ENCODE results near the gene KCNJ2. TPM values are rescaled to one million over a fixed set of nuclear protein-coding genes. Genes with fewer than 3 reads are reported as not detected.

KCNJ2 gene
- total RNA-seq, 1 experiment from 2014 or later: not detected

GRCh38 chr17:70138291-70138865, 31.0 kb upstream of the KCNJ2 start:
- no TSS peak for BruUV-seq (replicated peaks)

DNA sequence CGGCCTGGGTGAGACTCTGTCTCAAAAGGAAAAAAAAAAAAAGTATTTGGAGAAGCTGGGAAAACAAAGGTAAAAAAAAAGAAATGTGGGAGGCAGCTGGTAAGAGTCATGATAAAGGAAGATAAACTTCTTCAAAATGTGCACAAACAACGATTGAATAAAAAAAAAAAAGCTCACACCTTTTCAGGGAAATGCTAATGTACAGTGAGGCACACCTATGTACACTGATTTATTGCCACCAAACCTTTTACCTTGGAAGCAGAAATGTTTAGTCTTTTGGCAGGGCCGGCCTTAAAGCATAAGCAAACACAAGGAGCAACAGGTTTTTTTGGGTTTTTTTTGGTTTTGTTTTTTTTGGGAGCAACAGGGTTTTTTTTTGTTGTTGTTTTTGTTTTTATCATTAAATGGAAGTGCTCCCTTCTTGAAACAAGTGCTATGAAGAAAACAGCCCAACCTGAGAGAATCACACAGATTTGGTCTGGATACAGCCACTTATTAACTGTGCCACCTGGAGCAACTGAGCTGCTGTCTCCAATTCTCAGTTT, 29.8 kb upstream of the KCNJ2 start:
- no peak overlapping the region for H3K4me3 ChIP-seq (ENCODE audit: low read depth, low read length, poor library complexity, severe bottlenecking)
- ChIA-PET CTCF (no interaction called here), POLR2A (ENCODE audit: low non-redundant PET) (no interaction called here)
- no peaks in the 10 kb centered on the region for H3K27me3 ChIP-seq (replicated peaks; ENCODE audit: insufficient read depth, low read depth, low read length, poor library complexity)
- no peaks in the 10 kb centered on the region for H3K4me1 ChIP-seq (ENCODE audit: insufficient read depth, low read length, poor library complexity, severe bottlenecking)
- H3K9me3 ChIP-seq (ENCODE audit: low read depth, low read length, poor library complexity, severe bottlenecking): no peaks in the 10 kb centered on the region
- no peak for DNase-seq (ENCODE audit: low spot score)
- TF ChIP-seq, protein P1, sequence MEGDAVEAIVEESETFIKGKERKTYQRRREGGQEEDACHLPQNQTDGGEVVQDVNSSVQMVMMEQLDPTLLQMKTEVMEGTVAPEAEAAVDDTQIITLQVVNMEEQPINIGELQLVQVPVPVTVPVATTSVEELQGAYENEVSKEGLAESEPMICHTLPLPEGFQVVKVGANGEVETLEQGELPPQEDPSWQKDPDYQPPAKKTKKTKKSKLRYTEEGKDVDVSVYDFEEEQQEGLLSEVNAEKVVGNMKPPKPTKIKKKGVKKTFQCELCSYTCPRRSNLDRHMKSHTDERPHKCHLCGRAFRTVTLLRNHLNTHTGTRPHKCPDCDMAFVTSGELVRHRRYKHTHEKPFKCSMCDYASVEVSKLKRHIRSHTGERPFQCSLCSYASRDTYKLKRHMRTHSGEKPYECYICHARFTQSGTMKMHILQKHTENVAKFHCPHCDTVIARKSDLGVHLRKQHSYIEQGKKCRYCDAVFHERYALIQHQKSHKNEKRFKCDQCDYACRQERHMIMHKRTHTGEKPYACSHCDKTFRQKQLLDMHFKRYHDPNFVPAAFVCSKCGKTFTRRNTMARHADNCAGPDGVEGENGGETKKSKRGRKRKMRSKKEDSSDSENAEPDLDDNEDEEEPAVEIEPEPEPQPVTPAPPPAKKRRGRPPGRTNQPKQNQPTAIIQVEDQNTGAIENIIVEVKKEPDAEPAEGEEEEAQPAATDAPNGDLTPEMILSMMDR (conservative IDR thresholded peaks at IDR 0.05; ENCODE audit: low read depth, low read length): no peak
- no peak for TF ChIP-seq EZH2 (IDR thresholded peaks at IDR 0.05; ENCODE audit: borderline replicate concordance, low read depth, low read length, poor library complexity, severe bottlenecking)
- intact Hi-C loops (cut with micrococcal nuclease; ENCODE audit: unreplicated experiment): no loop called here
- no TSS peak for BruUV-seq (replicated peaks)
- no peaks in the 10 kb centered on the region for H3K36me3 ChIP-seq (ENCODE audit: insufficient read depth, low read length, poor library complexity, severe bottlenecking)
- H3K27ac ChIP-seq (ENCODE audit: low read depth, low read length, poor library complexity, severe bottlenecking): no peak overlapping the region

More at GRCh38 chr17:70138291-70138865, 31.0 kb upstream of the KCNJ2 start:
- H3K4me1 ChIP-seq (ENCODE audit: insufficient read depth, low read length, poor library complexity, severe bottlenecking): no peaks in the 10 kb centered on the region
- H3K27ac ChIP-seq (ENCODE audit: low read depth, low read length, poor library complexity, severe bottlenecking): no peak overlapping the region
- H3K36me3 ChIP-seq (ENCODE audit: insufficient read depth, low read length, poor library complexity, severe bottlenecking): no peaks in the 10 kb centered on the region
- ChIA-PET CTCF (interaction anchor here (1.0 kb wide), 1 partner anchor 532 kb away, joined by 3 read pairs; no protein-coding TSS in a partner anchor), POLR2A (ENCODE audit: low non-redundant PET) (no interaction called here)
- no peaks in the 10 kb centered on the region for H3K27me3 ChIP-seq (replicated peaks; ENCODE audit: insufficient read depth, low read depth, low read length, poor library complexity)
- intact Hi-C loops (cut with micrococcal nuclease; ENCODE audit: unreplicated experiment): no loop called here
- no peaks in the 10 kb centered on the region for H3K9me3 ChIP-seq (ENCODE audit: low read depth, low read length, poor library complexity, severe bottlenecking)
- no peak for DNase-seq (ENCODE audit: low spot score)
- no peak overlapping the region for H3K4me3 ChIP-seq (ENCODE audit: low read depth, low read length, poor library complexity, severe bottlenecking)
- TF ChIP-seq, protein P1 (conservative IDR thresholded peaks at IDR 0.05; ENCODE audit: low read depth, low read length): no peak
- TF ChIP-seq EZH2 (IDR thresholded peaks at IDR 0.05; ENCODE audit: borderline replicate concordance, low read depth, low read length, poor library complexity, severe bottlenecking): no peak

GRCh38 chr17:70144260-70144846, 25.0 kb upstream of the KCNJ2 start:
- CTCF ChIA-PET: interaction anchor here (0.6 to 1.5 kb wide), 4 partner anchors 51 to 576 kb away, joined by 3 to 7 read pairs (median 5); no protein-coding TSS in a partner anchor
- H3K9me3 ChIP-seq (ENCODE audit: low read depth, low read length, poor library complexity, severe bottlenecking): no peaks in the 10 kb centered on the region
- no peaks in the 10 kb centered on the region for H3K36me3 ChIP-seq (ENCODE audit: insufficient read depth, low read length, poor library complexity, severe bottlenecking)
- POLR2A ChIA-PET (ENCODE audit: low non-redundant PET): no interaction called here
- no peaks in the 10 kb centered on the region for H3K4me1 ChIP-seq (ENCODE audit: insufficient read depth, low read length, poor library complexity, severe bottlenecking)
- H3K27ac ChIP-seq (ENCODE audit: low read depth, low read length, poor library complexity, severe bottlenecking): no peak overlapping the region
- BruUV-seq (replicated peaks): no TSS peak
- peak; percentile 41 for DNase-seq (ENCODE audit: low spot score)
- intact Hi-C loops (cut with micrococcal nuclease; ENCODE audit: unreplicated experiment): loop anchor here (1.0 to 5.0 kb wide), 4 partner anchors 427 to 617 kb away; no protein-coding TSS in a partner anchor
- TF ChIP-seq EZH2 (IDR thresholded peaks at IDR 0.05; ENCODE audit: borderline replicate concordance, low read depth, low read length, poor library complexity, severe bottlenecking): no peak
- TF ChIP-seq, protein P1 (conservative IDR thresholded peaks at IDR 0.05; ENCODE audit: low read depth, low read length): peak; percentile 87
- no peak overlapping the region for H3K4me3 ChIP-seq (ENCODE audit: low read depth, low read length, poor library complexity, severe bottlenecking)
- H3K27me3 ChIP-seq (replicated peaks; ENCODE audit: insufficient read depth, low read depth, low read length, poor library complexity): no peaks in the 10 kb centered on the region

Measured in A673 (cell line).